SK-N-MC (cell line): ENCODE results near the gene FBXL7.

Experiments used
- DNase-seq: peaks from one replicate; pipeline ENCODE4 v3.0.0-alpha.2; 2011; ENCODE audit warnings: low read depth, low spot score
- H3K27ac ChIP-seq: fragments of 200-600 bp; sonication (generic); 2 replicates; pipeline ENCODE4 v1.5.1; 2016; ENCODE audit warnings: mixed run types
- H3K36me3 ChIP-seq: fragments of 200-600 bp; sonication (generic); 2 replicates; pipeline ENCODE4 v1.6.1; 2017; ENCODE audit warnings: antibody characterized with exemption, low read length, mixed read lengths; ENCODE audit not compliant: insufficient read depth
- H3K4me3 ChIP-seq: fragments of 200-600 bp; sonication (generic); 2 replicates; pipeline ENCODE4 v1.5.1; 2016
- H3K9ac ChIP-seq: fragments of 200-600 bp; sonication (generic); 2 replicates; pipeline ENCODE4 v1.8.0; 2017; ENCODE audit warnings: mixed run types, mixed read lengths; ENCODE audit not compliant: insufficient read length
- H3K9me3 ChIP-seq: fragments of 200-600 bp; sonication (generic); 2 replicates; pipeline ENCODE4 v1.6.1; 2017; ENCODE audit warnings: low read depth, mild to moderate bottlenecking, antibody characterized with exemption, low read length, moderate library complexity, mixed read lengths
- EZH2 ChIP-seq: fragments of 200-600 bp; sonication (generic); IDR thresholded peaks from one replicate; pipeline ENCODE4 v1.6.1; 2017; ENCODE audit warnings: antibody characterized with exemption
- FOXP2 ChIP-seq: optimal IDR thresholded peaks from 2 replicates; pipeline ENCODE3; 2011; ENCODE audit warnings: mild to moderate bottlenecking, moderate library complexity; ENCODE audit not compliant: insufficient read depth; ENCODE audit errors: extremely low read length, control extremely low read depth
- POLR2AphosphoS5 ChIP-seq: IDR thresholded peaks from 2 replicates; pipeline ENCODE4 v1.6.1; 2012; ENCODE audit warnings: mild to moderate bottlenecking, low read depth, low read length, borderline replicate concordance

FBXL7 gene

DNA sequence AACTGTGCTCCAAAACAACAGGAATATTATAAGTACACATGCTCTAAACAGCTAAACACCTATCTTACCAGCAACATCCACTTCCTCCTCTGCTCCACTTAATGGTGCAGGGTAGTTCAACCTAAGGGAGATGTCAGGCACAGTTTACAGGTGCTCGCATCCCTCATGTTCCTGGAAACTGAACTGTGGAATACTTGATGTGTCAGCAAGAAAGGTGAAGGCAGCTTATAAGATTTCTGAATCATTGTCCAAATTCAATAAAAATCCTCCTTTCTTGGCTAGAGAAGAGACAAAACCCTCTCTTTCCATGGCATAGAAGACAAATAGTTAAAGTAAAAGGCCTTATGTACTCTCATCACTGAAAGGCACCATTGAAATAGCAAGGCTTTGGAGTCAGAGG, 272.2 kb downstream of the FBXL7 start:
- Histone ChIP-seq H3K27ac (no peak overlapping the region), H3K9me3 (no peaks in the 10 kb centered on the region), H3K9ac (no peak overlapping the region), H3K4me3 (no peak overlapping the region), H3K36me3 (no peaks in the 10 kb centered on the region)
- TF ChIP-seq POLR2AphosphoS5 (no peak), FOXP2 (no peak), EZH2 (no peak)
- no peak for DNase-seq

DNA sequence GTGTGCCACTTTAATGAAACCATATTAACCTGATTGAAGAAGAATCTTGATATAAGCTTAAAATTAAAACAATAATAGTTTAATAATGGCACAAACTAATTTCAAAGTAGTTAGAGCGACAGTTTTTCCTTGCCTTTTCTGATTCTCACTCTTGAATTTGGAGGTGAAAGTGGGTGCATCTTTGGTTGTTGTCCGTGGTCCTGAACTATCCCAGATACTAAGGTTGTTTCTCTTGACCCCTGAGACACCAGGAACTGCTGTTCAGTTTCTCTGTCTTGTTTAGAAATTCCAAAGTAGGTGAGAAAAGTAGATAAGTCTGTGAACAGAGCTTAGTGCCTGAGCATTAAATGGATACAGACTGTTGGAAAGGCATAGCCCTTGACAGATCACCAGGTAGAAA, 274.7 kb downstream of the FBXL7 start:
- DNase-seq, result no peak
- no peak for TF ChIP-seq POLR2AphosphoS5
- TF ChIP-seq EZH2, result no peak
- no peak for TF ChIP-seq FOXP2
- no peaks in the 10 kb centered on the region for H3K9me3 ChIP-seq
- H3K27ac ChIP-seq, result no peak overlapping the region
- H3K4me3 ChIP-seq, result no peak overlapping the region
- no peak overlapping the region for H3K9ac ChIP-seq
- H3K36me3 ChIP-seq, result no peaks in the 10 kb centered on the region

DNA sequence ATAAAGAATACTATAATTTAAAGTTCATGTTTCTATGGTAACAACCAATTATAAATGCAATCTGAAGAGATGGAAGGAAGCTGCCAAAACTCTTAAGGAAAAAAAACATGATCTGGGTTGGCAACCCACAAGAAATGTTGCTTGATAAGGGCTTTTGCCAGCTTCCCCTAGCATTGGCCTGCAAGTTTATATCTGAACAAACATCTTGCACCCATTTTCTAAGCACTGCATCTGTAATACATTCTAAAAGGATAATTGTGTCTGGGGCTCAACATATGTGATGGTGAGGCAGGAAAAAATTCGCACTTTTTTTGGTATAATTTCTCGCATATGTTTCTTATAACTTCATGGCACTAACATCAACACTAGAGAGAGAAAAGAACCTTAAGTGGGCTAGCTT, 276.4 kb downstream of the FBXL7 start:
- no peaks in the 10 kb centered on the region for H3K9me3 ChIP-seq
- H3K27ac ChIP-seq, result no peak overlapping the region
- TF ChIP-seq FOXP2 (no peak), EZH2 (no peak), POLR2AphosphoS5 (no peak)
- no peaks in the 10 kb centered on the region for H3K36me3 ChIP-seq
- H3K9ac ChIP-seq, result no peak overlapping the region
- no peak for DNase-seq
- H3K4me3 ChIP-seq, result no peak overlapping the region

DNA sequence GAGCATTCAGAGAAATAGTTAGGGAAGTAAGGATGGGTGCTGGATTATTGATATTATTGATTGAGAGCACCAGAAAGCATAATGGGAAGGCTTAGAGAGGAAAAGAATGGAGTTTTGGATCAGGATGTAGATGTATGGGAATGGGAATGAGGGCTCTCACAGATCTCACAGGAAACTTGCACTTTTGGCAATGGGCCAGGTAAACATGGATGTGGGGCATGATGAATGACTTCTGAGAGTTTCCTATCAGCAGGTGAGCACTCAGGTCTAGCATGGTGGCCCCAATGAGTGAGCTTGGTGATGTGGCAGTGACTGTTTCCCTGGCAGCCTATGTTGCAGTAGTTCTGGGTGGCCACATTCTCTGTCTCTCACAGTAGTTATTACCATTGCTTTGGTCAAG, 283.8 kb downstream of the FBXL7 start:
- Histone ChIP-seq H3K9ac (no peak overlapping the region), H3K4me3 (no peak overlapping the region), H3K9me3 (no peaks in the 10 kb centered on the region), H3K36me3 (no peaks in the 10 kb centered on the region), H3K27ac (no peak overlapping the region)
- no peak for DNase-seq
- TF ChIP-seq FOXP2, result no peak
- no peak for TF ChIP-seq EZH2

DNA sequence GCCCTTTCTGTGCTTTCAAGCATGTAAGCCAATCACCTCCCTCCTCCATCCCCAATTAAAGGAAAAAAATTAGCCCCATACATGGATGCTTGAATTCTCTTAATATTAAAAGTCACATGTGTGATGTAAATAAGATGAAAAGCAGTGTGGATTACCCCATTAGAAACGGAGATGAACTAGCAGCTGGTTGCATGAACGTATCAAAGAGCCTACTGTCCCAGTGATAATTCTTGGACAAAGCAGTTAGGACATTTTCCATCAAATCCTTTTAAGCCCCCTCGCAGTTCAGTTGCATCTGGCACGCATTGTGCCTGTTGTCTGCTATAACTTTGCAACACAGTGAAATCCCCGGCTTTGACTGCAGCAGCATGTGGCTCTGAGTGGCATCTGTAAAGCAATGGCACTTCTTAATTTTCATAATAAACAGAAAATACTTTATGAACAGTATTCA, 285.6 kb downstream of the FBXL7 start:
- TF ChIP-seq POLR2AphosphoS5 (no peak), FOXP2 (no peak), EZH2 (no peak)
- Histone ChIP-seq H3K36me3 (no peaks in the 10 kb centered on the region), H3K9ac (no peak overlapping the region), H3K4me3 (no peak overlapping the region), H3K9me3 (no peaks in the 10 kb centered on the region), H3K27ac (no peak overlapping the region)
- DNase-seq, result no peak

DNA sequence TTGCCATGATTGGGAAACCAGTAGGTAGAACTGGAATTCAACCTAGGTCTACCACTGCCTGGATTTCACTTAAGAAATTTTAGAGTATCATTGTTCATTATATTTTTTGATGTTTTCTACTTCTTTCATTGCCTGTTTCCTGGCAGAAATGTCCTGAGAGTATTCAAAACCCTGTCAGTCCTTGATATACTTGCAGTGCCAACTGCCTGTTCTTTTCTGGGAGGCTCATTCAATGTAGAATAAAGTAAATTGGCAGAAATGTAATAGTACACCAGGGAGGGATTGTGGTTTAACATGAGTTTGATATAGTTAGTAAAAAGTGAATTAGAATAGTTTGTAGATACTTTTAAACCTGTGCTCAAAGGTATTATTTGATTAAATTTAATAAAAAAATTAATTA, 286.3 kb downstream of the FBXL7 start:
- Histone ChIP-seq H3K27ac (no peak overlapping the region), H3K9me3 (no peaks in the 10 kb centered on the region), H3K4me3 (no peak overlapping the region), H3K36me3 (no peaks in the 10 kb centered on the region), H3K9ac (no peak overlapping the region)
- TF ChIP-seq FOXP2 (no peak), POLR2AphosphoS5 (no peak), EZH2 (no peak)
- no peak for DNase-seq

DNA sequence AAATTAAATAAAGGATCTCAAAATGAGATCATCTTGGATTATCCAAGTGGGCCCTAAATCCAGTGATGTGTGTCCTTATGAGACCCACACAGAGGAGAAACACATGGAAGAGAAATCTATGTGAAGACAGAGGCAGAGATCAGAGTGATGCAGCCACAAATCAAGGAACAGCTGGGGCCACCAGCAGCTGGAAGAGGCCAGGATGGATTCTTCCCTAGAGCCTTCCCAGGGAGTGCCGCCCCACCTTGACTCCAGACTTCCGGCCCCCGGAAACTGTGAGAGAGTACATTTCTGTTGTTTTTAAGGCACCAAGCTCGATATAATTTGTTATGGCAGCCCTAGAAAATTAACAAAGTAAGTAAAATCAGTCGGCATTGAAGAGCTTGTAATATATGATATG, 286.9 kb downstream of the FBXL7 start:
- TF ChIP-seq EZH2 (no peak), POLR2AphosphoS5 (no peak), FOXP2 (no peak)
- Histone ChIP-seq H3K4me3 (peak overlapping the region; percentile 19; the same call in 1 of the 2 replicates), H3K9me3 (no peaks in the 10 kb centered on the region)

DNA sequence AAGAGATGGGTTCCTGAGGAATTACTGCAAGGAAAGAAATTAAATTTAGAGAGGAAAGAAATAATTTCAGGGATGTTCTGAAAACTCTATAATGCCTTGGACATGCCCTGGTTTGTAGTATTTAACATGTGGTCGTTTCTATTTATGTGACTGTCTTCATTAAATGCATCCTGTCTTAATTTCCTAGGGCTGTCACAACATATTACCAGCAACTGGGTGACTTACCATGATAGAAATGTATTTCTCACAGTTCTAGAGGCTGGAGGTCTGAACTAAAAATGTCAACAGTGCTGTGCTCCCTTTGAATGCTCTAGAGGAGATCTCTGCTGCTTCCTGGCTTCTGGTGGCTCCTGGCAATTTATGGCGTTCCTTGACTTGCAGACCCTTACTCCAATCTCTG, 287.7 kb downstream of the FBXL7 start:
- H3K9ac ChIP-seq, result no peak overlapping the region
- no peak overlapping the region for H3K4me3 ChIP-seq
- no peak overlapping the region for H3K27ac ChIP-seq
- H3K9me3 ChIP-seq, result no peaks in the 10 kb centered on the region
- no peaks in the 10 kb centered on the region for H3K36me3 ChIP-seq
- no peak for DNase-seq
- TF ChIP-seq POLR2AphosphoS5 (no peak), FOXP2 (no peak), EZH2 (no peak)

More for the DNA sequence above, 286.9 kb downstream of the FBXL7 start:
- Histone ChIP-seq H3K36me3 (no peaks in the 10 kb centered on the region), H3K27ac (no peak overlapping the region), H3K9ac (no peak overlapping the region)
- no peak for DNase-seq

DNA sequence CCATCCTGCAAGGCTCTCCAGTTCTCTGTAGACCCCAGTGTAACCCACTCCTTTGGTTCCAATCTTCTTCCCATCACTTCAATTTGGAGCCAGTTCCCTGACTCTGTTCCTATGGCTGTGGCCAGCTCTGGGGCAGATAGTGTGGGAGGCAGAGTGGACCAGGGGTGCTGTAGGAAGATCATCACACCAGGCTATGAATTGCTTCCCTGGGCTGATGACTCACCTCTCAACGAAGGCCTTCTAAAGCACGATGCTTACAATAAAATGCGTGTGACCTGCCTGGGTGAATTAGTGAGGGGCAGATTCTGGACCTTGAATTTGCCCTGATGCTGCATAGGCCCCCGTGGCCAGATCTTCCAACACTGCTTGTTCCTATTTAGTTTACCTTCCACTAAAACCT, 289.7 kb downstream of the FBXL7 start:
- Histone ChIP-seq H3K9ac (no peak overlapping the region), H3K9me3 (no peaks in the 10 kb centered on the region), H3K4me3 (no peak overlapping the region), H3K36me3 (no peaks in the 10 kb centered on the region), H3K27ac (no peak overlapping the region)
- TF ChIP-seq POLR2AphosphoS5 (no peak), EZH2 (no peak), FOXP2 (no peak)
- no peak for DNase-seq
